ENCODE measurements around the gene FOXD1. TPM values are rescaled to one million over a fixed set of nuclear protein-coding genes. Genes with fewer than 3 reads are reported as not detected.

Gene FOXD1
- total and polyA plus RNA-seq, 2 donors (not counting 3 experiments of a cell fraction or from before 2014, with no cell fraction given), result 0.06 to 0.20 TPM

DNA sequence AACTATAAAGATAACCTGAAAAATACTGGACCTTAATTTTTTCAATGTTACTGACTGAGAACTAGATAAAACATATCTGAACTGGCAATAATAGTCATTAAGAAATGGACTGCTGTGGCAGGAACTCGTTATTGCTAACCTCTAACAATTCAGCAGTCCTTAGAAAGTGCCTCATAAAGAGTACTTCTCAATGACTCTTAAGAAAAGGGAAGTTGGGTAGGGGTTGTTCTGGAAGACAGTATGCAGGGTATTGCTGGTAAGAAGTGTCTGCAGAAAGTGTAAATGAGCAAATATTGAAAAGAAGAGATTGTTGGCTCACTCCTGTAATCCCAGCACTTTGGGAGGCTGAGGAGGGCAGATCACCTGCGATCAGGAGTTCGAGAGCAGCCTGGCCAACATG lies 27.9 kb downstream of the FOXD1 start:
- Histone ChIP-seq H3K9ac (replicated peaks; ENCODE audit: extremely low read depth, insufficient read depth, low read length) (no peak overlapping the region), H3K79me2 (ENCODE audit: control insufficient read depth, insufficient read depth, low read length) (no peaks in the 10 kb centered on the region), H3K27ac (ENCODE audit: insufficient read depth, low read depth, low read length) (no peak overlapping the region), H3K36me3 (ENCODE audit: control insufficient read depth in 2 of 2, extremely low read depth in 1 of 2, insufficient read depth in 2 of 2, low read length in 2 of 2) (no peaks in the 10 kb centered on the region), H3K4me3 (replicated peaks in 1 of 3; ENCODE audit: insufficient read depth in 1 of 3, low read depth in 1 of 3, low read length in 3 of 3) (no peak overlapping the region), H2AFZ (ENCODE audit: low read depth, low read length) (no peak overlapping the region), H3K4me2 (ENCODE audit: insufficient read depth, low read length) (no peak overlapping the region), H4K20me1 (replicated peaks; ENCODE audit: control insufficient read depth, extremely low read depth, insufficient read depth, low read length) (no peaks in the 10 kb centered on the region), H3K9me1 (replicated peaks; ENCODE audit: control insufficient read depth, extremely low read depth, insufficient read depth, low read length) (no peaks in the 10 kb centered on the region), H3K4me1 (ENCODE audit: control insufficient read depth, extremely low read depth, insufficient read depth, low read length) (no peaks in the 10 kb centered on the region), H3K27me3 (ENCODE audit: control insufficient read depth in 2 of 2, insufficient read depth in 2 of 2, low read length in 2 of 2) (peaks cover 69 to 95% of the 10 kb centered on the region in 2 experiments), H3K9me3 (replicated peaks; ENCODE audit: control insufficient read depth, insufficient read depth, low read length) (no peaks in the 10 kb centered on the region)
- FAIRE-seq, result no peak
- TF ChIP-seq POLR2A (IDR thresholded peaks at IDR 0.05; ENCODE audit: low read depth, low read length), result no peak
- no peak for TF ChIP-seq POLR2AphosphoS5 (IDR thresholded peaks at IDR 0.05; ENCODE audit: insufficient read depth, low read depth, low read length)
- TF ChIP-seq JUN (IDR thresholded peaks at IDR 0.05; ENCODE audit: borderline replicate concordance, insufficient read depth, insufficient read length, low read depth), result no peak
- TF ChIP-seq EZH2 (IDR thresholded peaks at IDR 0.05; ENCODE audit: borderline replicate concordance, low read depth, low read length, severe bottlenecking), result no peak
- TF ChIP-seq, protein P1, sequence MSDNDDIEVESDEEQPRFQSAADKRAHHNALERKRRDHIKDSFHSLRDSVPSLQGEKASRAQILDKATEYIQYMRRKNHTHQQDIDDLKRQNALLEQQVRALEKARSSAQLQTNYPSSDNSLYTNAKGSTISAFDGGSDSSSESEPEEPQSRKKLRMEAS (IDR thresholded peaks at IDR 0.05; ENCODE audit: insufficient read depth, insufficient read length), result no peak
- TF ChIP-seq GATA2 (IDR thresholded peaks at IDR 0.05; ENCODE audit: insufficient read depth, insufficient read length, low read depth, low read length), result no peak
- TF ChIP-seq, protein P2, sequence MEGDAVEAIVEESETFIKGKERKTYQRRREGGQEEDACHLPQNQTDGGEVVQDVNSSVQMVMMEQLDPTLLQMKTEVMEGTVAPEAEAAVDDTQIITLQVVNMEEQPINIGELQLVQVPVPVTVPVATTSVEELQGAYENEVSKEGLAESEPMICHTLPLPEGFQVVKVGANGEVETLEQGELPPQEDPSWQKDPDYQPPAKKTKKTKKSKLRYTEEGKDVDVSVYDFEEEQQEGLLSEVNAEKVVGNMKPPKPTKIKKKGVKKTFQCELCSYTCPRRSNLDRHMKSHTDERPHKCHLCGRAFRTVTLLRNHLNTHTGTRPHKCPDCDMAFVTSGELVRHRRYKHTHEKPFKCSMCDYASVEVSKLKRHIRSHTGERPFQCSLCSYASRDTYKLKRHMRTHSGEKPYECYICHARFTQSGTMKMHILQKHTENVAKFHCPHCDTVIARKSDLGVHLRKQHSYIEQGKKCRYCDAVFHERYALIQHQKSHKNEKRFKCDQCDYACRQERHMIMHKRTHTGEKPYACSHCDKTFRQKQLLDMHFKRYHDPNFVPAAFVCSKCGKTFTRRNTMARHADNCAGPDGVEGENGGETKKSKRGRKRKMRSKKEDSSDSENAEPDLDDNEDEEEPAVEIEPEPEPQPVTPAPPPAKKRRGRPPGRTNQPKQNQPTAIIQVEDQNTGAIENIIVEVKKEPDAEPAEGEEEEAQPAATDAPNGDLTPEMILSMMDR (IDR thresholded peaks at IDR 0.05; ENCODE audit: extremely low read depth in 1 of 2, insufficient read depth in 1 of 2, low read depth in 1 of 2, low read length in 2 of 2), result no peak
- dilution Hi-C loops (cut with MboI; ENCODE audit: extremely low pct_ligation_motif_present, low sequenced_read_pairs), result no loop called here
- no TSS peak for BruUV-seq (replicated peaks)
- no peak for DNase-seq (ENCODE audit: low read depth, low spot score)
- ChIA-PET POLR2A (no interaction called here), CTCF (interaction anchor here (1.3 to 1.6 kb wide), 3 partner anchors 27 to 204 kb away, joined by 4 to 5 read pairs (median 4); no protein-coding TSS in a partner anchor)
- intact Hi-C loops (cut with micrococcal nuclease), result no loop called here
